ENCODE measurements around the gene MERTK.
"Not testable (repeated sequence)": the region's sequence is repeated elsewhere in the genome, so short reads cannot be mapped to it uniquely, and the experiment has no call there.

MERTK gene

DNA sequence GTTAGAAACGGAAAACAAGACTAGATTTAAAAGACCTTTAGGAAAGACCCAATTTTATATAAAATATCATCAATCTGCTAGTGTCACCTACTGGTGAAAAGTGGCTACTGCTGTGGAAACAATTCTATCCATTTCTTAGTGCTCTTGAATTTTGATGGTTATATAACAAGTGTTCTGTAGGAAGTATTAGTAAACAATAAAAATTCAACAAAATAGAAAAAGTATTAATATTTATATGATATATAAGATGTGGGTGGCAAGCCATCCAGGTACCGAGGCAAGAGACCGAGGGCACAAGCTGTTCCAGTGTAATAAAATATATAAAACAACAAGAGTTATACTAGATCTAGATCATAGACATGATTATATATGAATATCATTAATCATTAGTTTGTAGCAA, 150.5 kb downstream of the MERTK start:
- DNase-seq, result peak; percentile 42

DNA sequence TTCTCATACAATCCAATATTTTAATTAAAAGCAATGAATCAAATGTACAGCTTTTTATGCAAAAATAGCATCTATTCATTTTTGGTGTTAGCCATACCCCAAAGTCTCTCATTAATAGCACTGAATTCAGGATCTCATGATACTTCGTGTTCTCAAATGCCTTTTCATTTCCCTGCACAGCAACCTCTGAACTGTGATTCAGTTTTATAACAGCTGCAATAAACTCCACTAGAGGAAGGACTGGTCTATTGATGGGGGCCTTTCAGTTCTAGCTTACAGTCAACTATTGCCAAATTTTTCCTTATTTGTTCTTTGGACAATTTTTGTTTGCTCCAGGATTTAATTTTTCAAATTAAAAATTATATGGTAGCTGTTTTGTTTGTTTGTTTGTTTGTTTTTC, 151.9 kb downstream of the MERTK start:
- no peak for DNase-seq

DNA sequence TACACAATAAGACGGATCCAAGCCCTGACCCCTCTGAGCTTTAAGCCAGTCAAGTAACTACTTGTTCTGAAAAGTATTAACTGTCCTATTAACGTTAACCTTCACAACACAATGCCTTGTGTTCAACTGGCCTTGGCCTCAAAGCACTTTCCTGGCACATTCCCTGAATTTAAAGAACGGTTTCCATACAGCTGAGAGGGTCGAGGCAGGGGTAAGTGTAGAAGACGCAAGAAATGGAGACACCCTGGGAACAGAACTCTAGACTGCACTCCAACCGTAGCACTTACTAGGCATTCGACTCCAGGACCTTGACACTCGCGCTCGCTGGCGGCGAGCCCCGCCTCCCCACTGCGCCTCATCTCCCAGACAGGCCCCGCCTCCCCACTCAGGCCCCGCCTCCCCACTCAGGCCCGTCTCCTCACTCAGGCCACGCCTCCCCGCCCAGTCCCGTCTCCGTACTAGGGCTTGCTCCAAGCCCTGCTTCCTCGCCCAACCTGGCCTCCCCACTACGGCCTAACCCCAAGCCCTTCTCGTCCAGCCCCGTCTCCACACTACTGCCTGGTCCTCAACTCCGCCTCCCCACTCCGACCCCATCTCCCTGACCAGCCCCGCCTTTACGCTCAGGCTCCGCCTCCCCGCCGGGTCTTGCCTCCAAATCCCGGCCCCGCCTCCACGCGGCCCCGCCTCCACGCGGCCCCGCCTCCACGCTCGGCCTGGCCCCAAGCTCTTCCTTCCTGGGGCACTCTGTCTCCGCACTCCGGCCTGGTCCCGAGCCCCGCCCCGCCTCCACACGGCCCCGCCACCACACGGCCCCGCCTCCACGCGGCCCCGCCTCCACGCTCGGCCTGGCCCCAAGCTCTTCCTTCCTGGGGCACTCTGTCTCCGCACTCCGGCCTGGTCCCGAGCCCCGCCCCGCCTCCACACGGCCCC, 155.8 kb downstream of the MERTK start:
- peak; percentile 88 for DNase-seq

DNA sequence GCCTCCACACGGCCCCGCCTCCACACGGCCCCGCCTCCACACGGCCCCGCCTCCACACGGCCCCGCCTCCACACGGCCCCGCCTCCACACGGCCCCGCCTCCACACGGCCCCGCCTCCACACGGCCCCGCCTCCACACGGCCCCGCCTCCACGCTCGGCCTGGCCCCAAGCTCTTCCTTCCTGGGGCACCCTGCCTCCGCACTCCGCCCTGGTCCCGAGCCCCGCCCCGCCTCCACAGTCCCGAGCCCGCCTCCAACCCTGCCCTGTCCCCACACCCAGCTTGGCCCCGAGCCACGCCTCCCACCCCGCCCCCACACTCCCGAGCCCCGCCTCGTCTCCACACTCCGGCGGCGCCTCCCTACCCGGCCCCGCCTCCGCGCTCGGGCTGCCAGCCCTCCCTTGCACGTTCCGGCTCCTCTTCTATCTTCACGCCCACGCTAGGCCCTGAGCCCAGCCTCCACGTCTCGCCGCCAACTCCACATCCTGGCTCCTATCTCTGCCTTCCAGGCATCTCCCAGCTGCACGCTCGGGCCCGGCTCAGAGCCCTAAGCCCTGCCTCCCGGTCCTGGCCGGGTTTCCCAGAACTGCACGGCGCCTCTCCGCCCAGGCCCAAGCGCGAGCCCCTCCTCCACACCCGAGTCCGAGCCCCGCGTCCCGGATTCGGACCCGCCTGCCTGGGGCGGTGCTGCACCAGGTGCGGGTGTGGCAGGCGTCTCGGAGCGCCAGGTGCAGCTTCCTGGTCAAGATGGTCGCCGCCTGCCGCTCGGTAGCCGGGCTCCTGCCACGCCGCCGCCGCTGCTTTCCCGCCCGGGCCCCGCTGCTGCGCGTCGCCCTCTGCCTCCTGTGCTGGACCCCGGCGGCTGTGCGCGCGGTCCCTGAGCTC, 156.7 kb downstream of the MERTK start, which contains the start of gene TMEM87B:
TSS of gene TMEM87B (plus strand) at position 423 of the 883 bp plus-strand sequence. CDS start at position 746, 323 bp downstream.
- DNase-seq, result peak; percentile 91

DNA sequence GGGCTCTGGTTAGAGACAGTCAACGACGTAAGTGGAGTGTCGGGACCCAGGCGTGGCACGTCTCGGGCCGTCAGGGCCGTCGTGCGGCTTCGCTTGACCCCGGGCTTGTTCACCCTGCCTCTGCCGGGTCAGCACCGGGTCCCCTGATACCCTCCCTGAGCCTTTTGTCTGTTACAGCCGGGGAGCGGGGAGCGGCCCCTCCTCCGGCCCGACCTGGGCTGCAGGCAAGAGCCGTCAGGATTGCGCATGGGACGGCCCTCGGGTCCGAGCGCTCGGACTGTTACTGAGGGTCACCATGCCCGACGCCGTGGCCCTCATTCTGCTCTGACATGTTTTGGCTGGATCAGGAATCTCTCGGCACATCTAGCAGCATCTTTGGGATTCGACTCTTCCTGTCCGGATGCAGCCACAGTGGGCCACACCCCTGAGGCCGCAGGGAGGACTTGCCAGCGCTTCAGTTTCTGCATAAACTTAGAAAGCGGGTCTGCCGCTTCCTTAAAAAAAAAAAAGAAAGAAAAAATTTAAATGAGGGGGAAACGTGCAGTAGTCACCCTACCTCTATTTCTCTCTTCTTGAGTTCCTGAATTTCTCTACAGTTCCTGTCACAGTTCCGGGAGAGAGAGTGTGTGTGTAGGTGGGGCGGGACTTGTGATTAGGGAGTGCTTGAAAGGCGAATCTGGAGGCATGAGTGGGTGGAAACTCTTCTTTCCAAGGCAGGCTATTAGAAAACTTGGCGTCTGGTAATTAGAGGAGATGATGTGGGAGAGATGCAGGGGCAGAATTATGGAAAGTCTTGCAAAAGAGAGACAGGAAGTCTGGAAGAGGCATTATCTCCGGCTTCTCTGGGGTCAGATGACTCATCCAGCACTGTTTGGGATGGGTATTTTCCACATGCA, 157.6 kb downstream of the MERTK start:
- peak; percentile 29 for DNase-seq

DNA sequence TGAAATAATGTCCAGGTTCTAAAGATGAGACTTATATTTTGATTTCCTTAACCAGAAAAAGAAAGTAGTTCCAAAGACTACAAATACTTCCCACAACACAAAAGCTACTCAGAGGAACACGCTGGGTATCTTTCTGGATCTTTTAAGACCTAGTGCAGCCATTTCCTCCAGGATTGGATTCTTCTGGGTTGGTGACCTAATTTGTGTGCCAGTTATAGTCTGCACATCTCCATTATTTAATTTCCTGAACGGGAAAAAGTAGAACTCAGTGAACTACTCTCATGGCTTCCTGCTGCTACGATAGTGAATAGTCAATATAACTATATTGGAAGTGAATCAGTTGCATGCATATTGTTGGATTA, 158.2 kb downstream of the MERTK start:
- no peak for DNase-seq

DNA sequence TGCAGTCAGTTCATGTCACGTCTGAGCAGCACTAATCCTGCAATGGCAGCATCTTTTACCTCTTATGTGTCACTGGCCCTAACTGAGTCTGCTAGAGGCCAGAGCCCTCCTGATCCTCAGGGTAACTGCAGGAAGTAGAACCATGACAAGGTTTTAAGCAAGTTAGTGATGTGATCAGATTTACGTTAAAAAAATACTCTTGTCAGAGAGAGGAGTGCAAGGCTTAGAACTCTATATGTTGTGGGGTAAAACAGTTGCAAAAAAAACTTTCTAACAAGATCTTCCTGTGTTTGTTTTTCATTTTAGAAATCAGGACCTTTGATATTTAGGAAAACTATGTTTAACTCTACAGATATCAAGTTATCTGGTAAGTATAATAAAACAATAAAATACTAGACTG, 161.3 kb downstream of the MERTK start:
- DNase-seq, result no peak

DNA sequence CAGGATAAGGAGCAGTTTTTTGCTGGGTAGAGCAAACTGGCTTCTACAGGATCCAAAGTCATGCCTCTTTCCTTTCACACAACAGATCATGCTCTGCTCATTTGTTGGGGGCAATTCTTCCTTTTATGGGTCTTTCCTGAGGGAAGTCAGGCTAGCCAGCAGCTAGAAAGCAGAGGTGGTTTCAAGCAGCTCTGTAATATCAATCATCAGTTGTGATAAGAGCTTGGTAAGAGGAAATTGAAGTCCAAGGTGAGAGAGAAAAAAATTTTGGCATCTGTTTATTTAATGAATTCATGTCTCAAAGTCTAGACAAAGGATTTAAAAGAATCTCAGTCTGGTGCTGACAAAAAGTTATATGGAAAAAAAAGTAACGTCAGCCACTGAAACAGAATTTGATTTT, 162.9 kb downstream of the MERTK start:
- DNase-seq, result no peak

DNA sequence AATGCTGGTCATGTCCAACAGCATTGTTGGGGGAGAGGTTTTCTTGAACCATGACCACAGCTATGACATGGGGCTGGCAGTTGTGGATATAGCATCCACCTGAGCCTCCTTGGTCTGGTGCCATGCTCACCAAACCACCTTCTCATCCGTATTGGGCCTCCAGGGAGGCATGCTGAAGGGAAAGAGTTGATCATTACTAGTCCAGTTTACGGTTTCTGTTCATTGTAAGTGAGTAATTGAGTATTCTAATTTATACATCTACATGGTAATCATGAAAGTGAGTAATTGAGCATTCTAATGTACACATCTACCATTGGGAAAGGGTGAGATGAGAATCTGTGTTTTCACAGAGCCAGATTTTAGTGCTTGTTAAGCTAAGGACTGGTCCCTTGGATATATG, 163.4 kb downstream of the MERTK start:
- no peak for DNase-seq

DNA sequence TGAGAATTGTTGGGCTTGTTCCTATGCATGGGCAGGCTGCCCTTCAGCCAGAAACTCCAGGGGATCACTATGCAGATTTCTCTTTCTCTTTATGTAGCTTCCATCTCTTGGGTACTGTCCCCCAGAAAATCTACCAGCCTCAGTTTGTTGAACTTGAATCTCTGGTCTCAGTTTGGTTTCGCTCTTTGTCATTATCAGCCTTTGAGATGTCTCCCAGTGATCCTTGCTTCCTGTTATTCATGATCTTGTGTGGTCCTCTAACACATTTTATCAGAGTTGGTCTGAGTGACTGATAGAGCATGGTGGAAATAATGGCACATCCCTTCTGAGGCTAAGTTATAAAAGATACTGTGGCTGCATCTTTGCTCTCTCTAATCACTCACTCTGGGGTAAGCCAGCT, 164.5 kb downstream of the MERTK start:
- DNase-seq, result no peak

DNA sequence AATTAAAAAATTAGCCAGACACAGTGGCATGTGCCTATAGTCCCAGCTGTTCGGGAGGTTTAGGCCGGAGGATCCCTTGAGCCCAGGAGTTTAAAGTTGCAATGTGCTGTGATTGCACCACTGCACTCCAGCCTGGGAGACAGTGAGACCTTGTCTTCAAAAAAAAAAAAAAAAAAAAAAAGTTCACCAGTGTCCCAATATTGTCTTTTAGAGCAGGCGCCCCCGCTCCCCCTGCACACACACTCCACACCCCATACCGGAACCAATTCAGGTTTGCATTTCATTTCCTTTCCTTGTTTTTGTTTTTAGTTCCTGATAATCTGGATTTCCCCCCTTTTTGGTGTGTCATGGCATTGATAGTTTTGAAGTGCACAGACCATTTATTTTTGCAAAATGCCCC, 167.1 kb downstream of the MERTK start:
- no peak for DNase-seq

DNA sequence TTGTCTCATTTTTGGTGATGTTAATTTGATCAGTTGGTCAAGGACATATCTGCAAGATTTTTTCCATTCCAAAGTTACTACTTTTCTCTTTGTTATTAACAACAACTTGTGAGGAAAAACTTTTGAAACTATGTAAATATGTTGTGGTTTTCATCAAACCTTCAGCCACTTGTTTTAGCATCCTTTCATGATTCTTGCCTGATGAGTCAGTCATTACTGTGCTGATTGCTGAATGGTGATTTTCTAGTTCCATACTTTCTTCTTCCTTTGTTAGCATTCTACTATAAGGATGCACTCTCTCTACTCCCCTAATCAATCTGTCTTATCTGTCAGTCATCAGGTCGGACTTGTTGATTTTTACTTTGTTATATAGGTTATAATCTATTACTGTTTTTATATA, 167.6 kb downstream of the MERTK start:
- DNase-seq, result no peak

DNA sequence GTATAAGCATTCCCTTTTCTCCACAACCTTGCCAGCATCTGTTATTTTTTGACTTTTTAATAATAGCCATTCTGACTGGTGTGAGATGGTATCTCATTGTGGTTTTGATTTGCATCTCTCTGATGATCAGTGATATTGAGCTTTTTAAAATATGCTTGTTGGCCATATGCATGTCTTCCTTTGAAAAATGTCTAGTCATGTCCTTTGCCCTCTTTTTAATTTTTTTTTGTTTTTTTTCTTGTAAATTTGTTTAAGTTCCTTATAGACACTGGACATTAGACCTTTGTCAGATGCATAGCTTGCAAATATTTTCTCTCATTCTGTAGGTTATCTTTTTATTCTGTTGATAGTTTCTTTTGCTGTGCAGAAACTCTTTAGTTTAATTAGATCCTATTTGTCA, 171.4 kb downstream of the MERTK start:
- not testable (repeated sequence) for DNase-seq

DNA sequence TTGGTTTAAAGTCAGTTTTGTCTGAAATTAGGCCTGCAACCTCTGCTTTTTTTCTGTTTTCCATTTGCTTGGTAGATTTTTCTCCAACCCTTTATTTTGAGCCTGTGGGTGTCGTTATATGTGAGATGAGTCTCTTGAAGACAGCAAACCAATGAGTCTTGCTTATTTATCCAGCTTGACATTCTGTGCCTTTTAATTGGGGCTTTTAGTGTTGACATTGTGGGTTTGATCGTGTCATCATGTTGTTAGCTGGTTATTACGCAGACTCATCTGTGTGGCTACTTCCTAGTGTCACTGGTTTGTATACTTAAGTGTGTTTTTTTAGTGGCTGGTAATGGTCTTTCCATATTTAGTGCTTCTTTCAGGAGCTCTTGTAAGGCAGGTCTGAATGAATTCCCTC, 175.5 kb downstream of the MERTK start:
- DNase-seq, result no peak

DNA sequence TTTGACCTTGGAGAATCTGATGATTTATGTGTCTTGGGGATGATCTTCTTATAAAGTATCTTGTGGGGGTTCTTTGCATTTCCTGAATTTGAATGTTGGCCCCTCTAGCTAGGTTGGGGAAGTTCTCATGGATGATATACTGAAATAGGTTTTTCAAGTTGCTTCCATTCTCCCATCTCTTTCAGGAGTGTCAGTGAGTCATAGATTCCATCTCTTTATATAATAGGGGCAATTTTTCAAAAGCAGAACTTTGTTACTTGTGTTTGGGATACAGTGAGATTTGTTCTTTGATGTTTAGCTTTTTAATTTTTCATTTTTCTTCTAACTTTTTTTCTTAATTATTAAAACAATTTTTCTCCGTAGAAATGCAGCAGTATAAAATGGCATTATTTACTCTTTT, 176.1 kb downstream of the MERTK start:
- DNase-seq, result no peak

DNA sequence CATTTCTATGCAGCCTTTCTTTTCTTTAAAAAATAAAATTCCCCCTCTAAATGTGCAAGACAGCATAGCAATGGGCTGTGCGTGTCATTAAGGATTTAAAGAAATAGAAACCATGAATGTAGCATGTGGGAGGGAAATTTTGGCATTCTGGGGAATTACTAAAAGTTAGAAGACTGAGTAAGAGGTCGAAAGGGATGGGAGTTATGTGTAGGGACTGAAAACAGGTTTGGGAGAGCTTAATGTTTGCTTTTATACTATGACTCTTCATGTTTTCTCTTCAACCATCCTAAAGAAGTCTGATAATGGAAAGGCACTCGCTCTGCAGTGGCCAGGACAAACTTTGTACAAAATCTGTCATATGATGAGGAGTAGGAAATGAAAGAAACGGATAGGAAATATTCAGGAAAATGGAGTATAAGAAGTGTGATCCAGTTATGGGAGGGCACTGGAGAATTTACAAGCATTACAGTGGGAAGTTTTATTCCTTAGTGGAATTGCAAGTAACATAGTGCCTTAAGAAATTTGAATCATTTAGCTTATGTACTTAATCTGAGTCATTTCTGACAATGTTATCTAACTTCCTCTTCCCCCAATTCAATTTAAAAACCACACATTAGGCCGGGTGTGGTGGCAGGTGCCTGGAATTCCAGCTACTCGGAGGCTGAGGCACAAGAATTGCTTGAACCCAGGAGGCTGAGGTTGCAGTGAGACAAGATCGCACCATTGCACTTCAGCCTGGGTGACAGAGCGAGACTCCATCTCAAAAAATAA, 177.3 kb downstream of the MERTK start:
- no peak for DNase-seq

DNA sequence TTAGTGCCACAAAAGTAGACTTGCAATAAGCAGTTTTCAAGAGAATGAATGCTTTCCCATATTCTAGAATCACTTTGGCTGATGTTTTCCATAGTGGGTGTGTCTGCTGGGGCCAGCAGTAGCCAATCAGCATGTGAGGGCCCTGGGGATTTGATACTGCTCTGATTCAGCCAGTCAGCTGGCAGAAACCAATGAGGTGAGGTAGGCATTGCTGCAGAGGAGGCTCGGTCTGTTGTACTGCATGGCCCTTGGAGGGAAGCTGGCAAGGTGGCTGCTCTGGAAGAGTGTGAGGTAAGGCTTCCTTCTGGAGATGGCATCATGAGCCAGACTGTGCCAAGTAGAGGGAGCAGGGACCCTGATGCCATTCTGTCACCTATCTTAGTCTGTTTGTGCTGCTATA, 179.4 kb downstream of the MERTK start:
- no peak for DNase-seq

Data from DMS153 (cell line).